Activated CD4-positive, alpha-beta memory T cell treated with anti-CD3 and anti-CD28 coated beads, Interleukin-2, amount 10 ng/mL, durations not matched to agents 7 days and 5 days (primary cell): ENCODE results near the gene RPS6KA4. TPM values are rescaled to one million over a fixed set of nuclear protein-coding genes. Genes with fewer than 3 reads are reported as not detected.
A peak's percentile ranks its signal among the peaks of the same experiment; 100 is the strongest.

Experiments used
- CTCF ChIA-PET: fragments of 350-600 bp; sonication (Branson Sonifier 250); formaldehyde crosslinking; loops from one replicate; lab custom pipeline; 2021; ENCODE audit warnings: antibody characterized with exemption, inconsistent platforms; lab: Charles Lee
- POLR2A ChIA-PET: fragments of 350-600 bp; sonication (Branson Sonifier 250); formaldehyde crosslinking; loops from one replicate; lab custom pipeline; 2021; ENCODE audit warnings: antibody characterized with exemption; lab: Charles Lee
- DNase-seq: peaks from one replicate; pipeline ENCODE4 v3.0.0-alpha.2; 2020
- H3K27ac Mint-ChIP-seq: one replicate; pipeline ENCODE4 v1.8.0; 2021; ENCODE audit warnings: mild to moderate bottlenecking, mixed read lengths
- H3K27me3 Mint-ChIP-seq: one replicate; pipeline ENCODE4 v1.8.0; 2021; ENCODE audit warnings: mixed read lengths
- H3K36me3 Mint-ChIP-seq: one replicate; pipeline ENCODE4 v1.8.0; 2021; ENCODE audit warnings: low read depth, mixed read lengths
- H3K4me1 Mint-ChIP-seq: one replicate; pipeline ENCODE4 v1.8.0; 2021; ENCODE audit warnings: mixed read lengths
- H3K4me3 Mint-ChIP-seq: one replicate; pipeline ENCODE4 v1.8.0; 2021; ENCODE audit warnings: mild to moderate bottlenecking, mixed read lengths
- H3K9me3 Mint-ChIP-seq: one replicate; pipeline ENCODE4 v1.8.0; 2021; ENCODE audit warnings: mixed read lengths
- total RNA-seq, 2 experiments: library from RNA; stranded (reverse); gene quantifications; one replicate each; pipeline ENCODE4 v1.2.3, GENCODE V29; 2021

RPS6KA4 gene
- total RNA-seq, 2 experiments from 2014 or later: 40.2 to 43.5 TPM

DNA sequence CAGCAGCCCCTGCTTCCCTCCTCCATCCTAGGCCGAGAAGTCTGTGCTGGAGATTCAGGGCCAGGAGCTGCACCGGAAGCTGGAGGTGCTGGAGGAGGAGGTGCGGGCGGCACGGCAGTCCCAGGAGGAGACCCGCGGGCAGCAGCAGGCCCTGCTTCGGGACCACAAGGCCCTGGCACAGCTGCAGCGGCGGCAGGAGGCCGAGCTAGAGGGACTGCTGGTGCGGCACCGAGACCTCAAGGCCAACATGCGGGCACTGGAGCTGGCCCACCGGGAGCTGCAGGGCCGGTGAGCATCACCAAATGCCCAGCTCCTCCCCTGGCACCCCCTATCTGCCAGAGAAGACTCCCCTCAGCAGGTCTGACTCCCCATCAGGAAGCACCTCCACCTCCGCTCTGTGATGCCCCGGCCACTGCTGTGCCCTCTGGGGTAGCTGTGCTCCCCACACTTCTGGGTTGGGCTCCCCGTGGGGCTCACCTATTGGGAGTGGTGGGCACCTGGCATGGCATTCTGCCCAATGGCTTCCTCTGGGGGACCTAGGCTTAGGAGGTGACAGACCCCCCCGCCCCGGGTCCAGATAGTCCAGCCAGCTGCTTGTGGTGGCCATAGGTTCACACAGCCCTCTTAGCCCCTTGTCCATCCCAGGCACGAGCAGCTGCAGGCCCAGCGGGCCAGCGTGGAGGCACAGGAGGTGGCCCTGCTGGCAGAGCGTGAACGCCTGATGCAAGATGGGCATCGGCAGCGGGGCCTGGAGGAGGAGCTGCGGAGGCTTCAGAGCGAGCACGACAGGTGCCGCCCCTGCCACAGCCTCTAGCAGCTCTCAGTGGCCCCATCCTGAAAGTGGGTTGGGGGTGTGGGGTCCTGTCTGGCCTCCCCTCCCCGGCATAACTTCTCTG is 6.6 kb upstream of the RPS6KA4 start:
- ChIA-PET POLR2A (interaction anchor here (1.3 to 4.2 kb wide), 3 partner anchors 12 to 35 kb away, joined by 4 to 13 read pairs (median 13); partner anchors contain the start of genes CCDC88B, PRDX5 and TRMT112), CTCF (interaction anchor here (0.7 to 3.9 kb wide), 2 partner anchors 10 to 21 kb away, joined by 3 to 16 read pairs; no protein-coding TSS in a partner anchor)
- Mint-ChIP-seq H3K27ac (no peak overlapping the region), H3K4me3 (no peak overlapping the region), H3K4me1 (peaks cover 6% of the 10 kb centered on the region), H3K9me3 (no peaks in the 10 kb centered on the region), H3K27me3 (no peaks in the 10 kb centered on the region), H3K36me3 (peaks cover 8% of the 10 kb centered on the region)
- DNase-seq: no peak

DNA sequence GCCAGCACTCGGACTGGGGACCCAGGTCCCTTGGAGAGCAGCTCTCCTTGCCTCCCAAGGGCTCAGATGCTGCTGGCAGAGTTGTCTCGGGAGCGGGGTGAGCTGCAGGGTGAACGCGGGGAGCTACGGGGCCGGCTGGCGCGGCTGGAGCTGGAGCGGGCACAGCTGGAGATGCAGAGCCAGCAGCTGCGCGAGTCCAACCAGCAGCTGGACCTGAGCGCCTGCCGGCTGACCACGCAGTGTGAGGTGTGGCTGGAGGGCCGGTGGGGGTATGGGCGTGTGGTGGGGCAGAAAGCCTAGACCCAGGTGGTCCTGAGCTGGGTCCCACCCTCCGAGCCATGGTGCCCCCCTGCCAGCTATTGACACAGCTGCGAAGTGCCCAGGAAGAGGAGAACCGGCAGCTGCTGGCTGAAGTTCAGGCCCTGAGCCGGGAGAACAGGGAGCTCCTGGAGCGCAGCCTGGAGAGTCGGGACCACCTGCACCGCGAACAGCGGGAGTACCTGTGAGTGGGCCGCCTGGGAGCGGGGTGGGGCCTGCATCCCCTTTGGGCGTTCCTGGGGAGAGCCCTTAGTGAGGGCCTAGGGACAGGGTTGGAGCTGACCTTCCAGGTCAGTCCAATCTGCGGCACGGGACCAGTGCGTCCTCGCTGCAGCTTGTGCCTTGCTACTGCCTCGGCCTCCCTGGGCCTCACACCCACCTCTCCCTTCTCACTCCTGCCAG is 5.8 kb upstream of the RPS6KA4 start:
- POLR2A ChIA-PET: interaction anchor here (1.3 to 4.2 kb wide), 3 partner anchors 13 to 36 kb away, joined by 4 to 13 read pairs (median 13); partner anchors contain the start of genes CCDC88B, PRDX5 and TRMT112
- Mint-ChIP-seq H3K36me3 (peaks cover 9% of the 10 kb centered on the region), H3K27ac (no peak overlapping the region), H3K4me3 (no peak overlapping the region), H3K4me1 (peaks cover 13% of the 10 kb centered on the region), H3K27me3 (no peaks in the 10 kb centered on the region), H3K9me3 (no peaks in the 10 kb centered on the region)
- CTCF ChIA-PET: interaction anchor here (0.7 to 3.9 kb wide), 2 partner anchors 11 to 21 kb away, joined by 3 to 16 read pairs; no protein-coding TSS in a partner anchor
- no peak for DNase-seq

DNA sequence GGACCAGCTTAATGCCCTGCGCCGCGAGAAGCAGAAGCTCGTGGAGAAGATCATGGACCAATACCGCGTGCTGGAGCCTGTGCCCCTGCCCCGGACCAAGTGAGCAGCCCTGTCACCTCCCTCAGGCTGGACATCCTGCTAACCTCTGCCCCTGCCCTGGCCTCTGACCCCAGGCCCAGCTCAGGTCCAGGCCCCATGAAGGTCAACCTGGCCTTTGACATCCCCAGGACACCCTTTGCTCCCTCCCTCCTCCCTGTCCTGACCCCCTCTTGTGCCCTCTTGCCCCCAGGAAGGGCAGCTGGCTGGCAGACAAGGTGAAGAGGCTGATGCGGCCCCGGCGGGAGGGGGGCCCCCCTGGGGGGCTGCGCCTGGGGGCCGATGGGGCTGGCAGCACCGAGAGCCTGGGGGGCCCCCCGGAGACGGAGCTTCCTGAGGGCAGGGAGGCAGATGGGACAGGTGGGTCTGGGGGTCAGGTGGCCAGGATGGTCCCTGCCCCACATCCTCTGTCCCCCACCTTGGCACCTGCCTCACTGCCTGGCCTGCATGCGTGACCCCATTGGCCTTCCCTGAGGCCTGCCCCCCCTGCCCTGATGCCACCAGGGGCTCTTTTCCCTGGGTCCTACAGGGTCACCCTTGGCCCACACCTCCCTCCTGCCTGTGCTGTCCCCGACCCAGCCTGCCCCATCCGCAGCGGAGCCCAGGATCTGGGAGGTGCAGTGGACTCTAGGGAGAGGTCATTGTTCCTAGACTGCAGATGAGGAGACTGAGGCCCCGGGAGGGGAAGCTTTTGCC is 5.1 kb upstream of the RPS6KA4 start:
- no peak for DNase-seq
- Mint-ChIP-seq H3K27me3 (no peaks in the 10 kb centered on the region), H3K27ac (no peak overlapping the region), H3K36me3 (peaks cover 7% of the 10 kb centered on the region), H3K4me3 (no peak overlapping the region), H3K4me1 (peaks cover 15% of the 10 kb centered on the region), H3K9me3 (no peaks in the 10 kb centered on the region)
- CTCF ChIA-PET: interaction anchor here (0.7 to 3.9 kb wide), 3 partner anchors 12 to 23 kb away, joined by 3 to 16 read pairs (median 6); no protein-coding TSS in a partner anchor
- POLR2A ChIA-PET: interaction anchor here (1.3 to 4.2 kb wide), 3 partner anchors 14 to 37 kb away, joined by 4 to 13 read pairs (median 13); partner anchors contain the start of genes CCDC88B, PRDX5 and TRMT112

DNA sequence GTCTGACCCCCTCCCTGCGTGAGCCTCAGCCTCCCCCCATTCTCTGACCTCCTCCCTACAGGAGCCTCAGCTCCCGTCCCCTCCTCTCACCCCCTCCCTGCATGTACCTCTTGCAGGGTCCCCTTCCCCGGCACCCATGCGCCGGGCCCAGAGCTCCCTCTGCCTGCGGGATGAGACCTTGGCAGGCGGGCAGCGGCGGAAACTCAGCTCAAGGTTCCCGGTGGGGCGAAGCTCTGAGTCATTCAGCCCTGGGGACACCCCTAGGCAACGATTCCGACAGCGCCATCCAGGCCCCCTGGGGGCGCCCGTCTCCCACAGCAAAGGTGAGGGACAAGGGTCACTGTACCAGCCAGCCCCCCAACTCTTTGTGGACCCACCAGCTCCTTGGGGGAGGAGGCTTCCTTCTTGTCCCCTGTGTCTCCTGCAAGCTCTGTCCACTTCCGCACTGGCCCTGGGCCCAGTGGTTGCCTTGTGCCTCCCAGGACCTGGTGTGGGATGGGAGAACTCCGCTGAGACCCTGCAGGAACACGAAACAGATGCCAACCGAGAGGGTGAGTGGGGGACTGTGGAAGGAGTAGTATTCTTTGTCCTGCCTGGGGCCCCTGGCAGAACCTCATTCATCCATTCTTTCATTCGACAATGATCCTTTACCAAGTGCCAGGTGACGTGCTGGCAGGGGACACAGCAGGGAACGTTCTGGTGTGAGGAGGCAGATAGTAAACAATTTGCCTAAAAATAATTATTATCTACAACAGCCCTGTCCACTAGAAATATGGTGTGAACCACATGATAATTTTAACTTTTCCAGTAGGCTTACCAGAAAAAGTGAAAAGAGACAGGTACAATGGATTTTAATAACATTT is 3.7 kb upstream of the RPS6KA4 start:
- no peaks in the 10 kb centered on the region for H3K9me3 Mint-ChIP-seq
- CTCF ChIA-PET: interaction anchor here (0.6 to 3.9 kb wide), 8 partner anchors 13 to 149 kb away, joined by 3 to 16 read pairs (median 4); partner anchors contain the start of genes FERMT3 and PRDX5
- POLR2A ChIA-PET: interaction anchor here (0.6 to 4.2 kb wide), 3 partner anchors 9 to 38 kb away, joined by 3 to 13 read pairs (median 13); partner anchors contain the start of genes CCDC88B, PRDX5 and TRMT112
- H3K27ac Mint-ChIP-seq: no peak overlapping the region
- no peaks in the 10 kb centered on the region for H3K27me3 Mint-ChIP-seq
- peaks cover 11% of the 10 kb centered on the region for H3K36me3 Mint-ChIP-seq
- DNase-seq: peak; percentile 26
- H3K4me1 Mint-ChIP-seq: peaks cover 25% of the 10 kb centered on the region
- H3K4me3 Mint-ChIP-seq: no peak overlapping the region

DNA sequence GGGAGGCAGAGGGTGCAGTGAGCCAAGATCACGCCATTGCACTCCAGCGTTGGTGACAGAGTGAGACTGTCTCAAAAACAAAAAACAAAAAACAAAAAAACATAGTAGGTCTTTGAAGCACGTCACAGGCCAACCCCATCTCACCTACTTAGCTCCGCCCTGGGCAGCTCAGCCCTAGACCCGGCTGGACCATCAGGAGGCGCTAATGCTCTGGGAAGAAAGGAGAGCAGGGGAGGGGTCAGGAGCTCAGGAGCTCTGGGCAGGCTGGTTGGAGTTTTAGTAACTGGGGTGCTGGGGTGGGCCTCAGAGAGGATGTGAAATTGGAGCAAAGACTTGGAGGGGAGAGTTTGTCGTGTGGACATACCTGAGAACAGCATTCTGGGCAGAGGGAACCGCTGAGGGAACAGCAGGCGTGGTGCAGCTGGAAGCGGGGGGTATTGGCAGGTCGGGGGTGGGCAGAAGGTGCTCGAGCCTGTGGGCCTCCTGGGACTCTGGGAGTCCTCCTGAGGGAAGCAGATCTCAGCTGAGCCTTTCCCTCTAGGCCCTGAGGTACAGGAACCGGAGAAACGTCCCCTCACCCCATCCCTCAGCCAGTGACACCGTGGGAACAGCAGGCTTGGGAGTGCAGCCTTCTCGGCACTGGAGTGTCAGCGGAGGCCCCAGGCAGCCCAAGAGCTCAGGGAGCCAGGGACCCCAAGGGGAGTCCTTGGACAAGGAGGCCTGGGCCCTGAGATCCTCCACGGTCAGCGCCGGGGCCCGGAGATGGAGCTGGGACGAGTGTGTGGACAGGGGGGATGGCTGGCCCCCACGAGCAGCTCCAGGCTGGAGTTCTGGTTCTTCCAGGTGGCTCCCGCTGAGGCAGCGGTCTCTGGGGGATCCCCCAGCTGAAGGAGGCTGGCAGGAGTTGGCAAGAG is 2.2 kb upstream of the RPS6KA4 start:
- ChIA-PET CTCF (interaction anchor here (0.9 to 4.1 kb wide), 10 partner anchors 14 to 150 kb away, joined by 3 to 28 read pairs (median 5); partner anchors contain the start of genes CCDC88B, FERMT3, PRDX5 and TRMT112), POLR2A (interaction anchor here (0.6 to 5.1 kb wide), 4 partner anchors 7 to 39 kb away, joined by 3 to 29 read pairs (median 3); partner anchors contain the start of genes PRDX5 and TRMT112)
- peaks cover 36% of the 10 kb centered on the region for H3K4me1 Mint-ChIP-seq
- H3K27me3 Mint-ChIP-seq: no peaks in the 10 kb centered on the region
- DNase-seq: peak; percentile 53
- peaks cover 22% of the 10 kb centered on the region for H3K36me3 Mint-ChIP-seq
- no peaks in the 10 kb centered on the region for H3K9me3 Mint-ChIP-seq
- peak overlapping the region; percentile 10 for H3K4me3 Mint-ChIP-seq
- H3K27ac Mint-ChIP-seq: peak overlapping the region; percentile 72

DNA sequence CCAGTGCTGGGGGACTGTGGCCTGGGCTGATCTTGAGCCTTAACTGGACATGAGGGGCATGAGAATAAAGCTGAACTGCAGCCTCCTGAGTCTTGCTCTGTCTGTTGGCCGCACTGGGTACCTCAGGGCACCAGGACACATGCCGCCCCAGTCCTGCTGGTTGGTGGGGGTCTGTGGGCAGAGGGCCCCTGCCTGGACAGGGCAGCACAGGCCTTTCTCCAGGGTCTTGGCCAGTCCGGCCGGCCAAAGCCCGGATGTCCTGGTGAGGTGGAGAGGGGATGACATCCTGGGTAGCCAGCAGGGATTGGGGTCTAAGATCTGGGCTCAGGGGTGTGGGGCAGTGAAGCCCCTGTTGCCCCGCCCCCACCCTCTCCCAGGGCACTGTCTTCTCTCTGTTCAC is 1.5 kb upstream of the RPS6KA4 start:
- ChIA-PET CTCF (interaction anchor here (0.9 to 4.1 kb wide), 10 partner anchors 9 to 151 kb away, joined by 3 to 28 read pairs (median 5); partner anchors contain the start of genes CCDC88B, FERMT3, PRDX5 and TRMT112), POLR2A (interaction anchor here (0.7 to 5.1 kb wide), 6 partner anchors 8 to 151 kb away, joined by 3 to 29 read pairs (median 6); partner anchors contain the start of genes CCDC88B, FERMT3, PRDX5 and TRMT112)
- no peak for DNase-seq
- Mint-ChIP-seq H3K9me3 (no peaks in the 10 kb centered on the region), H3K27me3 (no peaks in the 10 kb centered on the region), H3K27ac (peak overlapping the region; percentile 89), H3K4me1 (peaks cover 40% of the 10 kb centered on the region), H3K36me3 (peaks cover 29% of the 10 kb centered on the region), H3K4me3 (no peak overlapping the region)

DNA sequence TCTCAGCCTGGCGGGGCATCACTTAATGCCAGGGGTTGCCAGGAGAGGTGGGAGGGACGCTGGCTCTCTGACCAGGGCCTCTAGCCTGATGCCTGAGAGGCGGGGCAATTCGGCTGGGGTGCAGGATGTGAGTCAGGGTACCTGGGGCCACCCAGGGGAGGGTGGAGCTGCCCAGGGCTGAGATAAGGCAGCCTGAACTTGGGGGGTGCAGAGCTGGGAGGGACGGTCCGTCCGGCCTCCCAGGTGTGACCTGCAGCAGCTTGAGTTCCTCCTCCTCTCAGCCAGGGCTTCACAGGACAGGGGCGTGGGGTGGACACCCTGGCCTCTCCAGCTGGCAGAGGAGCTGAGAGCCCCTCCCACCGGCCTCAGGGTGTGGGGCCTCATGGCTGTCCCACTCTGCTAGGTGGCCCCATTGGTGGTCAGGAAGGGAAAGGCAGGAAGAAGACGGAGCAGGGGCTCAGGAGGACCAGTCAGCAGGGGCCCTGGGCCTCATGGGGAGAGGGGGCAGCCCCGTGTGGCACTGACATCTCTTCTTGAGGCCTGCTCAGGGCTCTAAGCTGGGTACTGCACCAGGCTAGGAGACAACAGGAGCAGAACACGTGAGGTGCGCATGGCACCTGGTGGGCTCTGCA is 942 bp upstream of the RPS6KA4 start:
- Mint-ChIP-seq H3K9me3 (no peaks in the 10 kb centered on the region), H3K4me1 (peaks cover 40% of the 10 kb centered on the region), H3K27me3 (no peaks in the 10 kb centered on the region), H3K27ac (peak overlapping the region; percentile 89), H3K36me3 (peaks cover 32% of the 10 kb centered on the region), H3K4me3 (peak overlapping the region; percentile 70)
- ChIA-PET CTCF (interaction anchor here (0.6 to 4.1 kb wide), 7 partner anchors 10 to 91 kb away, joined by 3 to 28 read pairs (median 6); partner anchors contain the start of genes CCDC88B, PRDX5 and TRMT112), POLR2A (interaction anchor here (1.1 to 5.1 kb wide), 6 partner anchors 9 to 421 kb away, joined by 3 to 29 read pairs (median 7); partner anchors contain the start of genes CCDC88B, FERMT3, PRDX5 and SF1)
- DNase-seq: peak; percentile 77

DNA sequence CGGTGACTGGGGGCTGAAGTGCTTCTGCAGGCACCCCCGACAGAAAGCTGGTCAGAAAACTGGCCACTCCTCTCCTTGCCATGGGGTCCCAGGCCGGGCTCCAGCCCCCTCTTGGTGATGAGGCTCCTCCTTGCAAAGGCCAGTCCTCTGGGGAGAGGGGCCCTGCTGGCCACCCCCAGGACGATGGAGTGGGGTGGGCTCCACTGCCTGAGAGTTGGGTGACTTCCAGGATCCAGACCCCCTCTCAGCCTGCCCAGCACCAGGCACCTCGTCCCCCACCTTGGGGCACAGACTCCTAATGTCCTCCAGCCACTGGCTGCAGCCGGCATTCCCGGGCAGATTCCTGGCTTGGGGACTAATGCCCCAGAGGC is 441 bp upstream of the RPS6KA4 start:
- Mint-ChIP-seq H3K27ac (peak overlapping the region; percentile 89), H3K9me3 (no peaks in the 10 kb centered on the region), H3K4me1 (peaks cover 40% of the 10 kb centered on the region), H3K36me3 (peaks cover 34% of the 10 kb centered on the region), H3K27me3 (no peaks in the 10 kb centered on the region), H3K4me3 (peak overlapping the region; percentile 70)
- no peak for DNase-seq
- ChIA-PET POLR2A (interaction anchor here (1.5 to 5.1 kb wide), 5 partner anchors 9 to 420 kb away, joined by 4 to 29 read pairs (median 8); partner anchors contain the start of genes CCDC88B, FERMT3, PRDX5 and SF1), CTCF (interaction anchor here (0.6 to 4.1 kb wide), 7 partner anchors 10 to 91 kb away, joined by 3 to 28 read pairs (median 6); partner anchors contain the start of genes CCDC88B, PRDX5 and TRMT112)

DNA sequence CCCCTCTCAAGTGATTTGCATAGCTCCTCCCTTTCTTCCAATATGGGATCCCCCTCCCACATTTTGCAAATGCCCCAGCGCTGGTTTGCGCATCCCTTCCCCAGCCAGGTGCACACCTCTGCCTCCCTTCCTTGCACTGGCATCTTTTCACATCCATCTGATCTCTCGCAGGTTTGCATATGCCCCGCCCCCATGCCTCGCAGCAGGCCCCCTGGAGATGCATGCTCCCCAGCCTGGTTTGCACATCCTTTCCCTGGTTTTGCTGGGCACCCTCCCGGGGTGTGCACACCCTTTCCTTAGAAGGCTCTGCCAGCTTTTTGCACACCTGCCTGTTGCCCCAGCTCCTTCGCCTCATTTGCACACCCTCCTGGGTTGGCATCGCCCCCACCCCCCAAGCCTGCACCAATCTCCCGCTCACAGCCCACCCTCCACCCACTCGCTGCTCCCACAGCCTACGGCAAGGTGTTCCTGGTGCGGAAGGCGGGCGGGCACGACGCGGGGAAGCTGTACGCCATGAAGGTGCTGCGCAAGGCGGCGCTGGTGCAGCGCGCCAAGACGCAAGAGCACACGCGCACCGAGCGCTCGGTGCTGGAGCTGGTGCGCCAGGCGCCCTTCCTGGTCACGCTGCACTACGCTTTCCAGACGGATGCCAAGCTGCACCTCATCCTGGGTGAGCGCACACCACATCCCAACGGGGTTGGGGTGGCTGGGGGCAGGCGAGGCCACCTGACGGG is 917 bp downstream of the RPS6KA4 start:
- H3K36me3 Mint-ChIP-seq: peaks cover 42% of the 10 kb centered on the region
- no peaks in the 10 kb centered on the region for H3K9me3 Mint-ChIP-seq
- no peaks in the 10 kb centered on the region for H3K27me3 Mint-ChIP-seq
- ChIA-PET CTCF (interaction anchor here (0.7 to 4.1 kb wide), 12 partner anchors 14 to 329 kb away, joined by 3 to 28 read pairs (median 4); partner anchors contain the start of genes PRDX5 and TRMT112), POLR2A (interaction anchor here (0.9 to 5.1 kb wide), 10 partner anchors 10 to 419 kb away, joined by 3 to 29 read pairs (median 4); partner anchors contain the start of genes CCDC88B, FERMT3, PRDX5 and SF1)
- peaks cover 43% of the 10 kb centered on the region for H3K4me1 Mint-ChIP-seq
- peak overlapping the region; percentile 78 for H3K27ac Mint-ChIP-seq
- H3K4me3 Mint-ChIP-seq: peak overlapping the region; percentile 92
- DNase-seq: peak; percentile 43
